ENCODE results near the gene MSMB.
"Not testable (repeated sequence)": the region's sequence is repeated elsewhere in the genome, so short reads cannot be mapped to it uniquely, and the experiment has no call there.

The MSMB gene

GRCh38 chr10:46052791-46053375 is 6.8 kb upstream of the MSMB start:
- H3K27ac Mint-ChIP-seq = no peak overlapping the region
- TF ChIP-seq, protein P1, sequence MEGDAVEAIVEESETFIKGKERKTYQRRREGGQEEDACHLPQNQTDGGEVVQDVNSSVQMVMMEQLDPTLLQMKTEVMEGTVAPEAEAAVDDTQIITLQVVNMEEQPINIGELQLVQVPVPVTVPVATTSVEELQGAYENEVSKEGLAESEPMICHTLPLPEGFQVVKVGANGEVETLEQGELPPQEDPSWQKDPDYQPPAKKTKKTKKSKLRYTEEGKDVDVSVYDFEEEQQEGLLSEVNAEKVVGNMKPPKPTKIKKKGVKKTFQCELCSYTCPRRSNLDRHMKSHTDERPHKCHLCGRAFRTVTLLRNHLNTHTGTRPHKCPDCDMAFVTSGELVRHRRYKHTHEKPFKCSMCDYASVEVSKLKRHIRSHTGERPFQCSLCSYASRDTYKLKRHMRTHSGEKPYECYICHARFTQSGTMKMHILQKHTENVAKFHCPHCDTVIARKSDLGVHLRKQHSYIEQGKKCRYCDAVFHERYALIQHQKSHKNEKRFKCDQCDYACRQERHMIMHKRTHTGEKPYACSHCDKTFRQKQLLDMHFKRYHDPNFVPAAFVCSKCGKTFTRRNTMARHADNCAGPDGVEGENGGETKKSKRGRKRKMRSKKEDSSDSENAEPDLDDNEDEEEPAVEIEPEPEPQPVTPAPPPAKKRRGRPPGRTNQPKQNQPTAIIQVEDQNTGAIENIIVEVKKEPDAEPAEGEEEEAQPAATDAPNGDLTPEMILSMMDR (IDR thresholded peaks at IDR 0.05; ENCODE audit: unreplicated experiment in 3 of 3) = no peak
- H3K4me1 Mint-ChIP-seq = no peaks in the 10 kb centered on the region
- no peaks in the 10 kb centered on the region for H3K36me3 Mint-ChIP-seq (ENCODE audit: low read depth)
- no peak overlapping the region for H3K4me3 Mint-ChIP-seq
- H3K27me3 Mint-ChIP-seq (ENCODE audit: low read depth) = peaks cover 7% of the 10 kb centered on the region
- peaks cover 15% of the 10 kb centered on the region for H3K9me3 Mint-ChIP-seq

- Mint-ChIP-seq H3K4me1 (no peaks in the 10 kb centered on the region), H3K9me3 (peaks cover 12% of the 10 kb centered on the region), H3K36me3 (ENCODE audit: low read depth) (no peaks in the 10 kb centered on the region), H3K27ac (no peak overlapping the region), H3K4me3 (no peak overlapping the region), H3K27me3 (ENCODE audit: low read depth) (peaks cover 7% of the 10 kb centered on the region)
- TF ChIP-seq, protein P1 (IDR thresholded peaks at IDR 0.05; ENCODE audit: unreplicated experiment in 3 of 3) = no peak
Observed at GRCh38 chr10:46052057-46052790, 6.2 kb upstream of the MSMB start.

- no peaks in the 10 kb centered on the region for H3K4me1 Mint-ChIP-seq
- no peak overlapping the region for H3K4me3 Mint-ChIP-seq
- no peaks in the 10 kb centered on the region for H3K36me3 Mint-ChIP-seq (ENCODE audit: low read depth)
- TF ChIP-seq, protein P1 (IDR thresholded peaks at IDR 0.05; ENCODE audit: unreplicated experiment in 3 of 3) = no peak
- peaks cover 4% of the 10 kb centered on the region for H3K9me3 Mint-ChIP-seq
- H3K27me3 Mint-ChIP-seq (ENCODE audit: low read depth) = peaks cover 7% of the 10 kb centered on the region
- no peak overlapping the region for H3K27ac Mint-ChIP-seq
Observed at GRCh38 chr10:46050941-46051623, 5.0 kb upstream of the MSMB start.

- not testable (repeated sequence) for H3K36me3 Mint-ChIP-seq (ENCODE audit: low read depth); H3K27me3 Mint-ChIP-seq (ENCODE audit: low read depth); H3K9me3 Mint-ChIP-seq; H3K27ac Mint-ChIP-seq; H3K4me3 Mint-ChIP-seq; H3K4me1 Mint-ChIP-seq
Observed at GRCh38 chr10:46049497-46049831, 3.4 kb upstream of the MSMB start.

DNA sequence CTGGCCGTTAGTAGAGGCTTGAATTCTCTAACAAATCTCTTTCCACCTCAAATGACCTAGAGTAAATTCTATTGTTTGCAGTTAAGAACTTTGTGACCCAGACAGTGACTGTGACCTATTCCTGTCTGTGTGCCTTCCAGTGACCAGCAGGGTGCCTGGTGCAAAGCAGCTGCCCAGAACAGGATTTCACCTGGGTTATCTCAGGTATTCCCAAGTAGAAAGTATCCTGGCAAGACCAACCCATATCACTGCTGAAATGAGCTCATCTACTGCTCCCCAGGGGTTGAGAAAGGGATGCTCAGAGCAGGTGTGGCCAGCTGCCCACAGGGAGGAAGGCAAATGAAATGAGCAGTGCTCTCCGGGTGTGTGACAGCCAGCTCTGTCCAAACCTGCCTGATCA is 2.1 kb upstream of the MSMB start:
- TF ChIP-seq, protein P1 (IDR thresholded peaks at IDR 0.05; ENCODE audit: unreplicated experiment in 3 of 3) = no peak
- Mint-ChIP-seq H3K27me3 (ENCODE audit: low read depth) (peaks cover 8% of the 10 kb centered on the region), H3K9me3 (no peaks in the 10 kb centered on the region), H3K27ac (no peak overlapping the region), H3K36me3 (ENCODE audit: low read depth) (no peaks in the 10 kb centered on the region), H3K4me3 (no peak overlapping the region), H3K4me1 (no peaks in the 10 kb centered on the region)

DNA sequence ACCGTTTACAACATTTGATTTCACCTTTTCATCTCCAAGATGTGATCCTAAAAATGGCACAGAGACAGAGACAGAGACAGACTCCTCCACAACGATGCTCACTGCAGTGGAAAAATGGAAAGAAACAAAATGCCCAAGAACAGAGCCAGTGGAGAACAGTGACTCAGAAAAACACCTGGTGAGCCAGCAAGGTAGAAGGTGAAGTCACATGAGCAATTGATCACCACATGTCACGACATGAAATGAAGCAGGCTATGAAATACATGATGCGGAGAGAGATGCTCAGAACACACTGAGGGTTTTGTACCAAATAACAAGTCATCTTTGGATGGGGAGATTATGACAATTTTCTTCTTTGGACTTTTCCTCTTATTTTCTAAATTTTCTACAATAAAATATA is 3.5 kb downstream of the MSMB start:
- Mint-ChIP-seq H3K27ac (no peak overlapping the region), H3K4me1 (no peaks in the 10 kb centered on the region), H3K27me3 (ENCODE audit: low read depth) (peaks cover 8% of the 10 kb centered on the region), H3K4me3 (no peak overlapping the region), H3K36me3 (ENCODE audit: low read depth) (no peaks in the 10 kb centered on the region), H3K9me3 (no peaks in the 10 kb centered on the region)
- TF ChIP-seq, protein P1 (IDR thresholded peaks at IDR 0.05; ENCODE audit: unreplicated experiment in 3 of 3) = no peak
